Smooth muscle cell of the pulmonary artery (primary cell): ENCODE measurements around the gene MRPL4. TPM values are rescaled to one million over a fixed set of nuclear protein-coding genes. Genes with fewer than 3 reads are reported as not detected.

Experiments
- total RNA-seq: library from RNA; depleted of rRNA; stranded (reverse); fragments of >200 nt; gene quantifications from 2 replicates; pipeline ENCODE4 v1.2.3, GENCODE V29; 2014

MRPL4 gene
- total RNA-seq = 18.1 and 25.0 TPM in 2 replicates

DNA sequence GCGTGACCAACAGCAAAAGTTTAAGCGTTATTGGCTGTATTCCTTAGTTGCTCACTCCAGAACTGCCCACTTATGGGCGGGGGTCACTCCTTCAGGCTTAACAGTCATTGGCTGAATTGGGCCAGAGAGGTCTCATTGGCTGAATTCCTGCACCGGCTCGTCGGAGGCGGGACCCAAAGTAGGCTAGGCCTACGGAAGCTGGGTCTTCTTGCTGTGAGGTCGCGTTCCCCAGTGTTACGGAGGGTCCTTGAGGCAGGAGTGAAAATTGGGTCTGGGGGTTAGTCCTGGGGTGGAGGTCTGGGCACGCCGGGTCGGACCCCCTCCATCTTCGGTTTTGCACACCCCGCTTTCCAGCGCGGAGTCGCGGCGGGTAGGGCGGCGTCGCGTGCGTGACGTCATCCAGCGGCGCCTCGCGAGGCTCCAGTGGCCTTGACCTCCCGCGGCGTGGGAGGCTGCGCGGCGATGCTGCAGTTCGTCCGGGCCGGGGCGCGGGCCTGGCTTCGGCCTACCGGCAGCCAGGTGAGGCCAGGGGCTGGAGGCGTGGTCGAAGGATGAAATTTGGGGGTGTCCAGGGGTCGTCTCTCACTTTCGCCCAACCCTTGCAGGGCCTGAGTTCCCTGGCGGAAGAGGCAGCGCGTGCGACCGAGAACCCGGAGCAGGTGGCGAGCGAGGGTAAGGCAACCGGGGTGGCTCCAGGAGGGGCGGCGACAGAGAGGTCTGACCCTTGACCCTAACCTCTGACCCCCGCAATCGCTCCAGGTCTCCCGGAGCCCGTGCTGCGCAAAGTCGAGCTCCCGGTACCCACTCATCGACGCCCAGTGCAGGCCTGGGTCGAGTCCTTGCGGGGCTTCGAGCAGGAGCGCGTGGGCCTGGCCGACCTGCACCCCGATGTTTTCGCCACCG is at the start of gene MRPL4:
MRPL4 (plus strand) TSS at position 423 of the 903 bp plus-strand sequence; CDS start at position 463, 40 bp downstream.

DNA sequence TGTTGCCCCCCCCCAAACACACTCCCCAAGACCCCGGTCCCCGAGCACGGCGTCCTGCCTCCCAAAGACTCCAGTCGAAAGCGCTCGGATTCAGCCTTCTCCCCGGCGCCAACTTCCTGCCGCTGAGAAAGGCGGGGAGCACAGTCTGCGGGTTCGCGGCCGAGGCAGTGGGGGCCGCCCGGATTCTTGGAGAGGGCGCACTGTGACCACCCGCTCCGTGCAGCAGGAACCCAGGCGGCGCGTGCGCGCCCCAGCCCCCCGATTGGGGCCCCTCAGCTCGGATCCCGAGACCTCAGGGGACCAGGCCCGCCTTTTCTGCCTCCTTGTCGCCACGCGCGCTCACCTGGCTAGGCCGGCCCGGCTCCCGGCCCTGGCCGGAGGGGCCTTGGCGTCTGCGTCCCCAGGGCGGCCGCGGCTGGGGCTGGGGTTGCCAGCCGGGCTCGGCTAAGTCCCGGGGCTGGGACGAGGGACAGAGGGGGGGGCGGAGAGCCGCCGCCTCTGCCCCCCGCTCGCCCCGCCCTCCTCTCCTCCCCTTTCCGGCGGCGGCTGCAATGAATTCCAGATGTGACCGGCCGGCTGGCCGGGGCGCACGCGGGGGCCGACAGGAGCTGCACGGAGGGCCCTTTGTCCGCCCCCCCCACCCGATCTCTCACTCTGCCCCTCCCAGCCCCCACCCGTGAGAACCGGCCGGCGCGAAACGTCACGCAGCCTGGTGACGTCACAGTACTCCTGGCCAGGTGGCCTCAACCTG is 21.0 kb upstream of the MRPL4 start, which contains the start of gene S1PR2:
S1PR2 (minus strand) TSS at position 471 of the 751 bp plus-strand sequence. CDS start 6,426 bp downstream, outside the sequence.

DNA sequence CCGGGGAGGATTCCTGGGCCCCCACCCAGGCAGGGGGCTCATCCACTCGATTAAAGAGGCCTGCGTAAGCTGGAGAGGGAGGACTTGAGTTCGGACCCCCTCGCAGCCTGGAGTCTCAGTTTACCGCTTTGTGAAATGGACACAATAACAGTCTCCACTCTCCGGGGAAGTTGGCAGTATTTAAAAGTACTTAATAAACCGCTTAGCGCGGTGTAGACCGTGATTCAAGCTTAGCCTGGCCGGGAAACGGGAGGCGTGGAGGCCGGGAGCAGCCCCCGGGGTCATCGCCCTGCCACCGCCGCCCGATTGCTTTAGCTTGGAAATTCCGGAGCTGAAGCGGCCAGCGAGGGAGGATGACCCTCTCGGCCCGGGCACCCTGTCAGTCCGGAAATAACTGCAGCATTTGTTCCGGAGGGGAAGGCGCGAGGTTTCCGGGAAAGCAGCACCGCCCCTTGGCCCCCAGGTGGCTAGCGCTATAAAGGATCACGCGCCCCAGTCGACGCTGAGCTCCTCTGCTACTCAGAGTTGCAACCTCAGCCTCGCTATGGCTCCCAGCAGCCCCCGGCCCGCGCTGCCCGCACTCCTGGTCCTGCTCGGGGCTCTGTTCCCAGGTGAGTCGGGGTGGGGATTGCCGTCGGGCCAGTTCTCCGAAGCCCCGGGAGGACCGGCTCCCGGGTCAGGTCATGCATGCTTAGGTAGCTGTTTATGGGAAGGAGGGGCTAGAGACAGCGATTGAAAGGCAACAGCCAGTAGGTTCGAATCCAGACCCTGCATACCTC is 18.8 kb downstream of the MRPL4 start, which contains the start of gene ICAM1:
ICAM1 (plus strand) TSS at position 505 of the 779 bp plus-strand sequence; CDS start at position 545, 40 bp downstream.

DNA sequence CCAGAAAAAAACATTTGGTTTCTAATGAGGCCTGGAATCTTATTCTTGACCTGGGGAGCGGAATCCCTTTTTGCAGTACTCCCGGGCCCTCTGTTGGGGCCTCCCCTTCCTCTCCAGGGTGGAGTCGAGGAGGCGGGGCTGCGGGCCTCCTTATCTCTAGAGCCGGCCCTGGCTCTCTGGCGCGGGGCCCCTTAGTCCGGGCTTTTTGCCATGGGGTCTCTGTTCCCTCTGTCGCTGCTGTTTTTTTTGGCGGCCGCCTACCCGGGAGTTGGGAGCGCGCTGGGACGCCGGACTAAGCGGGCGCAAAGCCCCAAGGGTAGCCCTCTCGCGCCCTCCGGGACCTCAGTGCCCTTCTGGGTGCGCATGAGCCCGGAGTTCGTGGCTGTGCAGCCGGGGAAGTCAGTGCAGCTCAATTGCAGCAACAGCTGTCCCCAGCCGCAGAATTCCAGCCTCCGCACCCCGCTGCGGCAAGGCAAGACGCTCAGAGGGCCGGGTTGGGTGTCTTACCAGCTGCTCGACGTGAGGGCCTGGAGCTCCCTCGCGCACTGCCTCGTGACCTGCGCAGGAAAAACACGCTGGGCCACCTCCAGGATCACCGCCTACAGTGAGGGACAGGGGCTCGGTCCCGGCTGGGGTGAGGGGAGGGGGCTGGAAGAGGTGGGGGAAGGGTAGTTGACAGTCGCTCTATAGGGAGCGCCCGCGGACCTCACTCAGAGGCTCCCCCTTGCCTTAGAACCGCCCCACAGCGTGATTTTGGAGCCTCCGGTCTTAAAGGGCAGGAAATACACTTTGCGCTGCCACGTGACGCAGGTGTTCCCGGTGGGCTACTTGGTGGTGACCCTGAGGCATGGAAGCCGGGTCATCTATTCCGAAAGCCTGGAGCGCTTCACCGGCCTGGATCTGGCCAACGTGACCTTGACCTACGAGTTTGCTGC is 35.1 kb downstream of the MRPL4 start, which contains the start of gene ICAM4:
ICAM4 (plus strand) TSS at position 153 of the 935 bp plus-strand sequence; CDS start at position 211, 58 bp downstream.

DNA sequence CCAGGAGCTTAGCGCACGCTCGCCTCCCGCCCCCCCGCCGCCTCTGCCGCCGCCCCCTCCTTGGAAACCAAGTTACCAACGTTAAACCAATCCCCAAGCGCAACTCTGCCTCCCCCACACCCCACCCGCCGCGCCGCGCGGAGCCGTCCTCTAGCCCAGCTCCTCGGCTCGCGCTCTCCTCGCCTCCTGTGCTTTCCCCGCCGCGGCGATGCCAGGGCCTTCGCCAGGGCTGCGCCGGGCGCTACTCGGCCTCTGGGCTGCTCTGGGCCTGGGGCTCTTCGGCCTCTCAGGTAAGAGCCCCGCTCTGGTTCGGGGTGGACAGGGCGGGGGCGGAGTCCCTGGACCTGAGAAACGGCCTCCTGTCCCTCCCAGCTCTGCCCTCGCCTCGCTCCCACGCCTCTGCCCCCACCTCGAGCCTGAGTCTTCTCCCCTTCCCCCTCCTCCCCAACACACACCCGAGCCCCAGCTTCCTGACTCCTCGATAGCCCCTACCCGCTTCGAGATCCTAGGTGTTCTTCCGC is 37.9 kb downstream of the MRPL4 start, which contains the start of gene ICAM5:
ICAM5 (plus strand) TSS at position 117 of the 521 bp plus-strand sequence; CDS start at position 209, 92 bp downstream.

DNA sequence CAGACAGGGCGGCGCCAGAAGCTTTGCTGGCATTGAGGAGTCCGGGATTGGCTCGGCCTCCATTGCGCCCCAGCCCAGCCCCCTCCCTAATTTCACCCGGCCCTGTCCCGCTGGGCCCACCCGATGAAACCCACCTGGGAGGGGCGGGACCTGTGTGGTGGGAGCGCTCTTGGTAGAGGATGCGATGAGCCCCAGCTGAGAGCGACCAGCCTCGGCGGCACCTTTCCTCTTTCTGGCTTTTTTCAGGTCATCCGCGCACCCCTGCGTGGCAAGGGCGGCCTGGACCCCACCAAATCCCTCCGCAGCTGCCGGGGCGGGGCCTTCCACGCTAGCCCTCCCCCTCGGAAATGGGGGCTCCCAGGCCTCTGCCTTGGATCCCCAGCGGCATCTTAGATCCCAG is 57.4 kb downstream of the MRPL4 start, which contains the start of gene ZGLP1:
ZGLP1 (minus strand) TSS at position 393 of the 400 bp plus-strand sequence.

Other genes with a start within 250 kb of the MRPL4 start
- 8.6 and 138 TPM in 2 replicates for gene COL5A3, start 241.7 kb upstream of the MRPL4 start, total RNA-seq
- not detected in 2 replicates for gene RDH8, start 238.7 kb upstream of the MRPL4 start, total RNA-seq
- gene SHFL, start 165.9 kb upstream of the MRPL4 start, total RNA-seq = 27.1 and 27.7 TPM in 2 replicates
- gene ANGPTL6, start 149.5 kb upstream of the MRPL4 start, total RNA-seq = 0.46 and 0.73 TPM in 2 replicates
- gene PPAN, start 145.9 kb upstream of the MRPL4 start, total RNA-seq = 34.7 and 50.3 TPM in 2 replicates
- 5.9 and 10.1 TPM in 2 replicates for gene P2RY11, start 140.5 kb upstream of the MRPL4 start, total RNA-seq
- 202 and 222 TPM in 2 replicates for gene EIF3G, start 132.3 kb upstream of the MRPL4 start, total RNA-seq
- 26.7 and 30.3 TPM in 2 replicates for gene DNMT1, start 57.3 kb upstream of the MRPL4 start, total RNA-seq
- 11.9 and 14.6 TPM in 2 replicates for gene S1PR2, start 20.9 kb upstream of the MRPL4 start, total RNA-seq
- gene ICAM1, start 18.9 kb downstream of the MRPL4 start, total RNA-seq = 5.9 and 19.6 TPM in 2 replicates
- gene ICAM4, start 34.7 kb downstream of the MRPL4 start, total RNA-seq = 0.10 and 0.52 TPM in 2 replicates
- 2.3 and 2.5 TPM in 2 replicates for gene ICAM5, start 37.7 kb downstream of the MRPL4 start, total RNA-seq
- gene ZGLP1, start 57.6 kb downstream of the MRPL4 start, total RNA-seq = 0.46 and 0.59 TPM in 2 replicates
- gene FDX2, start 63.8 kb downstream of the MRPL4 start, total RNA-seq = 12.5 and 19.6 TPM in 2 replicates
- 17.3 and 27.0 TPM in 2 replicates for gene RAVER1, start 81.3 kb downstream of the MRPL4 start, total RNA-seq
- gene ICAM3, start 87.4 kb downstream of the MRPL4 start, total RNA-seq = 6.7 and 8.3 TPM in 2 replicates
- gene TYK2, start 128.4 kb downstream of the MRPL4 start, total RNA-seq = 82.5 and 86.6 TPM in 2 replicates
- 119 and 153 TPM in 2 replicates for gene CDC37, start 151.3 kb downstream of the MRPL4 start, total RNA-seq
- gene PDE4A, start 168.3 kb downstream of the MRPL4 start, total RNA-seq = 9.7 and 10.0 TPM in 2 replicates